Activated CD4-positive, alpha-beta T cell treated with anti-CD3 and anti-CD28 coated beads, Interleukin-2, amount 50 U/mL, for 1 hour (primary cell): ENCODE results near the gene DHRS4L2.
"Not testable (repeated sequence)": the region's sequence is repeated elsewhere in the genome, so short reads cannot be mapped to it uniquely, and the experiment has no call there.

Experiments
- DNase-seq: peaks from one replicate; pipeline ENCODE4 v3.0.0-alpha.2; 2020

Gene DHRS4L2

GRCh38 chr14:23988607-23989363 lies at the start of gene DHRS4L2:
TSS of gene DHRS4L2 (plus strand) at chr14:23988929. CDS start at chr14:23988948, 19 bp downstream.
- peak; percentile 69 for DNase-seq

GRCh38 chr14:23939607-23940326 lies 49.0 kb upstream of the DHRS4L2 start:
- DNase-seq: no peak

DNA sequence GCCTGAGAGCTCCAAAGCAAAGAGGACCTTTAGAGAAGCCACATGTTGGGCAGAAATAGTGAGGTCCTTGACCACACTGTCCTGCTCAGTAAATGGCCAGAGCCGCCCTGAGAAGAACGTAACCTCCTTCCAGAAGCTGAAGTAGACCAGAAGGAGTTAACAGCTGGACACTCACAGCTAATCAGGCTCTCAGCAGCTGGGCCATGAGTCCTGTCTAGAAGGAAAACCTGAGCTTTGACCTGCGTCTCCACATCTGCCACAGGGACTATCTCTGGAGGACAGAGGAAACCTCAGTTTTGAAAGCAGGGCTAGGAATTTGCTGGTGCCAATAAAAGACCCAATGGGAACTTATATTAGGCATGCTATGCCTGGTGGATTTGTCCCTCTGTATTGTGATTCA lies 47.5 kb upstream of the DHRS4L2 start:
- DNase-seq: no peak

- DNase-seq: no peak
Observed at GRCh38 chr14:23941669-23942068, 47.1 kb upstream of the DHRS4L2 start.

DNA sequence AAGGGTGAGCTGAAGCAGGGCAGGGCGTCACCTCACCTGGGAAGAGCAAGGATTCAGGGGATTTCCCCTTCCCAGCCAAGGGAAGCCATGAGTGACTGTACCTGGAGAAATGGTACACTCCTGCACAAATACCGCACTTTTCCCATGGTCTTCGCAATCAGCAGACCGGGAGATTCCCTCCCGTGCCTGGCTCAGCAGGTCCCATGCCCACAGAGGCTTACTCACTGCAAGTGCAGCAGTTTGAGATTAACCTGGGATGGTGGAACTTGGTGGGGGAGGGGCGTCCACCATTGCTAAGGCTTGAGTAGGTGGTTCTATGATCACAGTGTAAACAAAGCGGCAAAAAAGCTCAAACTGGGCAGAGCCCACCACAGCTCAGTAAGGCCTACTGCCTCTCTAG lies 46.1 kb upstream of the DHRS4L2 start:
- DNase-seq: no peak

DNA sequence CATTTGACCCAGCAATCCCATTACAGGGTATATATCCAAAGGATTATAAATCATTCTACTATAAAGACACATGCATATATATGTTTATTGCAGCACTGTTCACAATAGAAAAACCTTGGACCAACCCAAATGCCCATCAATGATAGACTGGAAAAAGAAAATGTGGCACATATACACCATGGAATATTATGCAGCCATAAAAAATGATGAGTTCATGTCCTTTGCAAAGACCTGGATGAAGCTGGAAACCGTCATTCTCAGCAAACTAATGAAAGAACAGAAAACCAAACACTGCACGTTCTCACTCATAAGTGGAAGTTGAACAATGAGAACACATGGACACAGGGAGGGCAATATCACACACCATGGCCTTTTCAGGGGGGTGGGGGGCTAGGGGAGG lies 39.7 kb upstream of the DHRS4L2 start:
- not testable (repeated sequence) for DNase-seq

DNA sequence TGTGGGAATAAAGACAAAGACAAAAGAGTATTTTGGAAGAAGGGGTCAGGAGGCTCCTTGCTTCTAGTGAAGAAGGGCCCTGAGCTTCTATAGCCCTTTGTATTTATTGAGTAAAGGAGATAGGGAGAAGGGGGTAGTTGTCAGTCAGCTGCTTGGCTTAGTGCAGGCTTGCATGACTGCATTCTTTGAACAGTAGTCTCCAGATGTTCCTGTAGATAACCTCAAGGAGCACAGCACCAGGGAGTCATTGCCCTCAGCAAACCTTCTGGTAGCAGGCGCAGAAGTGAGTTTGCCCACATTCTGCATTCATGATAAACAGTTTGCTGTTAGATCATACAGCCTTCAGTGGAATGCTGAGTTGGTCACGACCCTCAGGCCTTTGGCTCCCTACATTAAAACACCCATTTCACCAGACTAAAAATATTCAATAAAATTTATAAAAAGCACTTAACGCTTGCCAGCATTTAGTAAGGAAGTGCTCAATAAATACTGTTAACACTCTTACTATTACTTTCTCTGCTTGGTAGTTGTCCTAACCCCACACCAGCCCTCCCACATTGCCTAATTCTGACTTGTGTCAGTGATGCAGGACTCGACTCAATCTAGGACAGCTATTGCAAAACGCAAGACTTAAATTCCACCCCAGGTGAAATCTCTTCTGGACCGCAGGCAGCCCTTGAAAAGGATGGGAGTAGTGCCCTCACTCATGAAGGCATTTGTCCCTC lies 38.2 kb upstream of the DHRS4L2 start:
- DNase-seq: no peak

- DNase-seq: not testable (repeated sequence)
Observed at GRCh38 chr14:23951136-23951466, 37.6 kb upstream of the DHRS4L2 start.

- no peak for DNase-seq
Observed at GRCh38 chr14:23951590-23952201, 37.0 kb upstream of the DHRS4L2 start.

DNA sequence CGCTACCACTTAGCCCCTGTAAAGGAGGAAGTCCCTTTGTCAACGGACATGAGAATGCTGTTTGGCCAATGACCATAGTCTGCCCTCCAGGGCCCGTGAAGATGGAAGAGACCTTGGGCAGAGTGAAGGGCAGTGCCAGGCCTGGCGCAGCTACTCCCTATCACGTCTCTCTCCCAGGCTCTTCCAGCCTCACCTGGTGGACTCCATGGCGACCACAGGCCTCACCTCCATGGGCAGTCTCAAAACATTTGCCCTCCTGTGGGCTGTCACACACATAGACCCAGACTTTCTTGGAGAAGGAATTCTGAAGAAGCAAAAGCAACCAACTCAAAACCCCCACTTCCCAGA lies 35.6 kb upstream of the DHRS4L2 start:
- not testable (repeated sequence) for DNase-seq

- DNase-seq: peak; percentile 76
Observed at GRCh38 chr14:23953464-23954278, 35.1 kb upstream of the DHRS4L2 start, which contains the start of gene DHRS4. TSS of gene DHRS4 (plus strand) at chr14:23953770. CDS start at chr14:23953789, 19 bp downstream.

GRCh38 chr14:23954279-23954614 lies 34.5 kb upstream of the DHRS4L2 start:
- DNase-seq: not testable (repeated sequence)

DNA sequence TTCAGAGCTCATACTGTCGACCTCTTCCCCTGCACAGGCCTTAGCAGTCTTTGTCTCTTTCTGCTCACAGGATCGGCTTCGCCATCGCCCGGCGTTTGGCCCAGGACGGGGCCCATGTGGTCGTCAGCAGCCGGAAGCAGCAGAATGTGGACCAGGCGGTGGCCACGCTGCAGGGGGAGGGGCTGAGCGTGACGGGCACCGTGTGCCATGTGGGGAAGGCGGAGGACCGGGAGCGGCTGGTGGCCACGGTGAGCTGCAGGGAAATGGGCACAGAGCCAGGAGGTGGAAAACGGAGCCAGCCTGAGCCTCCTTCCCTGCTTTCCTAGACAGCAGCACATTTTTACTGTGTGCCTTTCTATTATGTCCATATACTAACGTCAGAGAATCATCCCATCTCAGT lies 33.8 kb upstream of the DHRS4L2 start:
- not testable (repeated sequence) for DNase-seq

DNA sequence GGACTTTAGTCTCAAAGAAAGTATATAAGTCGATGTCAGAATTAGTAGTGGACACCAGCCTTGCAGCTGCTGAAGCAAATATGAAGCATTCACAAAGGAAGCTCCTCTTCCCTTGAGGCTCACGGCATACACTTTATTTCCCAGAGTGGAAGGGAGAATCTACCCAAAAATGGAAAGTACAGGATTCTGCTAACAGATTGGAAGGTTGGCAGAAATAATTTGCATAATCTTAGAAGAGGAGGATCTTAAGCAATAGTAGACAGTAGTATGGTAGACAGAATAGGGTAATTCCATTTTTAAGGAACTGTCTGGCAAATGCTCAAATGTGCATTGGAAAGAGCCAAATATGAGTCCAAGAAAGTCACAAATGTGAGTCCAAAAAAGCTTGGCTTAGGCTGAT lies 32.9 kb upstream of the DHRS4L2 start:
- DNase-seq: not testable (repeated sequence)

GRCh38 chr14:23957913-23958569 lies 30.7 kb upstream of the DHRS4L2 start:
- DNase-seq: not testable (repeated sequence)

DNA sequence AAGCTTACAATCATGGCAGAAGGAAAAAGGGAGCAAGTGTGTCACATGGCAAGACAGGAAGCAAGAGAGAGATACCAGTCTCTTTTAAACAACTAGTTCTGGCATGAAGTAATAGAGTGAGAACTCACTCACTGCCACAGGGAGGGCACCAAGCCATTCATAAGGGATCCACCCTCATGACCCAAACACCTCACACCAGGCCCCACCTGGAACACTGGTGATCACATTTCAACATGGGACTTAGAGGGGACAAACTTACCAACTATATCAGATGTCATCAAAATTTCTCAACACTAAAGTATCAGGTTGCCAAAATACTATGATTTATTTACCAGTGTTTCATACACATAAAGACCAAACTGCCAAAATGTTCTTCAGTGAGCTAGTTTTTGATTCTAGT lies 27.8 kb upstream of the DHRS4L2 start:
- DNase-seq: not testable (repeated sequence)

- not testable (repeated sequence) for DNase-seq
Observed at GRCh38 chr14:23961704-23962103, 27.0 kb upstream of the DHRS4L2 start.

DNA sequence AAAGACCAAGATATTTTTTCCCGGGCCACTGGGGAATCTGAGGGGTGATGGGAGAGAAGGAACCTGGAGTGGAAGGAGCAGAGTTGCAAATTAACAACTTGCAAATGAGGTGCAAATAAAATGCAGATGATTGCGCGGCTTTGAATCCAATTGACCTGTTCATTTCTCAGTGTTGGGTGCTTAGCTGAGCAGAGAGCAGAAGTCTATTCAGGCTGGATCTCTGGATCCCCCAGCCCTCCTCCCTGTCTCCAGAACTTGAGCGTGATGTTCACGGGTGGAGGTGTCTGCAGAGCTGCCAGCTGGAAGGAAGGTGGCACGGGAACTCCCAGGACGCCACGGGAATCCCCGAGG lies 19.6 kb upstream of the DHRS4L2 start:
- DNase-seq: not testable (repeated sequence)

GRCh38 chr14:23969481-23970282 lies 19.0 kb upstream of the DHRS4L2 start:
- DNase-seq: peak; percentile 60

- not testable (repeated sequence) for DNase-seq
Observed at GRCh38 chr14:23970283-23970659, 18.5 kb upstream of the DHRS4L2 start.

- DNase-seq: not testable (repeated sequence)
Observed at GRCh38 chr14:23973178-23973577, 15.6 kb upstream of the DHRS4L2 start.
